ENCODE measurements around the gene CENPH. TPM values are rescaled to one million over a fixed set of nuclear protein-coding genes. Genes with fewer than 3 reads are reported as not detected.

CENPH gene
- total and polyA plus RNA-seq, 2 of the 13 experiments (the other 11 are each of a cell fraction or from before 2014, with no cell fraction given), result 11.2 to 28.8 TPM

GRCh38 chr5:69166686-69167492 is 22.5 kb upstream of the CENPH start, which contains the start of gene CCNB1 (continued):
- no peak for TF ChIP-seq THAP8 (CRISPR knock-in tag; IDR thresholded peaks at IDR 0.05; ENCODE audit: borderline replicate concordance)
- TF ChIP-seq BATF2 (CRISPR knock-in tag; IDR thresholded peaks at IDR 0.05), result peak; percentile 93
- peak; percentile 39; the same call in 1 of the 2 replicates for TF ChIP-seq ZNF317 (CRISPR knock-in tag; IDR thresholded peaks at IDR 0.05)
- TF ChIP-seq ZNF160 (CRISPR knock-in tag; IDR thresholded peaks at IDR 0.05), result 0 out of 2 replicates have a peak, but pooled peaks have one; percentile 60
- peak; percentile 60; the same call in 1 of the 2 replicates for TF ChIP-seq ZBTB20 (CRISPR knock-in tag; IDR thresholded peaks at IDR 0.05; ENCODE audit: borderline replicate concordance, low read depth)
- peak; percentile 88; the same call in 1 of the 2 replicates for TF ChIP-seq TFDP1 (CRISPR knock-in tag; IDR thresholded peaks at IDR 0.05; ENCODE audit: borderline replicate concordance)
- TF ChIP-seq FOXP4 (CRISPR knock-in tag; IDR thresholded peaks at IDR 0.05), result no peak
- no peak for TF ChIP-seq ISX (CRISPR knock-in tag; conservative IDR thresholded peaks at IDR 0.05)
- TF ChIP-seq HNRNPH1 (optimal IDR thresholded peaks at IDR 0.05; ENCODE audit: low read depth, low read length), result no peak
- no peak for TF ChIP-seq HNRNPUL1 (IDR thresholded peaks at IDR 0.05; ENCODE audit: low read depth, low read length)
- peak; percentile 90 for TF ChIP-seq ZSCAN21 (CRISPR knock-in tag; IDR thresholded peaks at IDR 0.05; ENCODE audit: borderline replicate concordance)
- TF ChIP-seq ZNF296 (CRISPR knock-in tag; conservative IDR thresholded peaks at IDR 0.05), result peak; percentile 84; the same call in 1 of the 2 replicates
- TF ChIP-seq PRDM10 (CRISPR knock-in tag; IDR thresholded peaks at IDR 0.05; ENCODE audit: low read depth), result peak; percentile 21; the same call in 1 of the 2 replicates
- peak; percentile 83 for TF ChIP-seq YEATS4 (CRISPR knock-in tag; IDR thresholded peaks at IDR 0.05; ENCODE audit: borderline replicate concordance)
- TF ChIP-seq NR2F2 (IDR thresholded peaks at IDR 0.05; ENCODE audit: borderline replicate concordance, low read depth), result no peak; the same call in 1 of the 2 replicates
- TF ChIP-seq ZNF414 (CRISPR knock-in tag; IDR thresholded peaks at IDR 0.05), result peak; percentile 47; the same call in 1 of the 2 replicates
- peak; percentile 56; the same call in 1 of the 2 replicates for TF ChIP-seq RAD51 (IDR thresholded peaks at IDR 0.05; ENCODE audit: borderline replicate concordance)
- TF ChIP-seq NR0B2 (CRISPR knock-in tag; IDR thresholded peaks at IDR 0.05), result peak; percentile 82; the same call in 1 of the 2 replicates

Data from HepG2 (cell line).